ENCODE data around the gene DPP6. TPM values are rescaled to one million over a fixed set of nuclear protein-coding genes. Genes with fewer than 3 reads are reported as not detected.

Gene DPP6
- total and polyA plus RNA-seq, 2 donors (not counting 1 experiment from before 2014, with no cell fraction given), result not detected

GRCh38 chr7:154791611-154792010, 739.4 kb downstream of the DPP6 start:
- Histone ChIP-seq H3K27me3 (replicated peaks in 1 of 4; ENCODE audit: control extremely low read depth in 1 of 4, control insufficient read depth in 3 of 4, insufficient read depth in 4 of 4, low read length in 3 of 4) (no peaks in the 10 kb centered on the region), H3K27ac (ENCODE audit: low read length in 2 of 2) (no peak overlapping the region), H2AFZ (ENCODE audit: insufficient read depth, low read depth, low read length, poor library complexity, severe bottlenecking) (no peak overlapping the region), H3K36me3 (replicated peaks in 1 of 2; ENCODE audit: control extremely low read depth in 1 of 2, control insufficient read depth in 1 of 2, extremely low read depth in 1 of 2, insufficient read depth in 2 of 2, low read length in 1 of 2) (no peaks in the 10 kb centered on the region), H3K9me3 (ENCODE audit: control extremely low read depth in 1 of 3, control insufficient read depth in 2 of 3, insufficient read depth in 1 of 3, low read length in 2 of 3) (peaks cover 0 to 9% (median 0%) of the 10 kb centered on the region in 3 donors), H3K4me1 (ENCODE audit: control insufficient read depth in 2 of 2, insufficient read depth in 2 of 2, low read length in 2 of 2) (no peaks in the 10 kb centered on the region), H3K9ac (ENCODE audit: low read length) (no peak overlapping the region), H4K20me1 (ENCODE audit: control insufficient read depth, insufficient read depth, low read length, poor library complexity, severe bottlenecking) (no peaks in the 10 kb centered on the region), H3K4me3 (ENCODE audit: control extremely low read depth in 1 of 5, extremely low read depth in 1 of 5, insufficient read depth in 1 of 5, low read depth in 2 of 5, low read length in 4 of 5) (no peak overlapping the region), H3K79me2 (ENCODE audit: control insufficient read depth, insufficient read depth, low read length) (no peaks in the 10 kb centered on the region), H3K4me2 (replicated peaks; ENCODE audit: low read depth, low read length, poor library complexity, severe bottlenecking) (no peak overlapping the region)
- no peak for TF ChIP-seq EZH2 (IDR thresholded peaks at IDR 0.05; ENCODE audit: borderline replicate concordance, insufficient read depth, low read depth, low read length, poor library complexity, severe bottlenecking)
- no peak for TF ChIP-seq CTCF (IDR thresholded peaks at IDR 0.05)
- H3K9me3 Mint-ChIP-seq (ENCODE audit: insufficient read depth), result no peaks in the 10 kb centered on the region
- peaks cover 20% of the 10 kb centered on the region for H3K27me3 Mint-ChIP-seq
- 88% methylated on average over 3 of the region's 4 CpGs for WGBS (ENCODE audit: insufficient coverage)
- DNase-seq (no peak), ATAC-seq (ENCODE audit: low read depth) (no peak)
- H3K27ac Mint-ChIP-seq, result no peak overlapping the region
- CTCF ChIA-PET, result no interaction called here
- no peaks in the 10 kb centered on the region for H3K4me1 Mint-ChIP-seq
- intact Hi-C loops (cut with micrococcal nuclease), result no loop called here
- no peak overlapping the region for H3K4me3 Mint-ChIP-seq
- POLR2A ChIA-PET, result no interaction called here

- H3K9me3 Mint-ChIP-seq (ENCODE audit: insufficient read depth), result no peaks in the 10 kb centered on the region
- no peak overlapping the region for H3K27ac Mint-ChIP-seq
- no peak for DNase-seq
- ChIA-PET POLR2A (no interaction called here), CTCF (no interaction called here)
- TF ChIP-seq EZH2 (IDR thresholded peaks at IDR 0.05; ENCODE audit: borderline replicate concordance, insufficient read depth, low read depth, low read length, poor library complexity, severe bottlenecking), result no peak
- no peak for TF ChIP-seq CTCF (IDR thresholded peaks at IDR 0.05)
- Histone ChIP-seq H3K27ac (ENCODE audit: low read length in 2 of 2) (no peak overlapping the region), H2AFZ (ENCODE audit: insufficient read depth, low read depth, low read length, poor library complexity, severe bottlenecking) (no peak overlapping the region), H3K4me2 (replicated peaks; ENCODE audit: low read depth, low read length, poor library complexity, severe bottlenecking) (no peak overlapping the region), H3K79me2 (ENCODE audit: control insufficient read depth, insufficient read depth, low read length) (no peaks in the 10 kb centered on the region), H3K4me1 (ENCODE audit: control insufficient read depth in 2 of 2, insufficient read depth in 2 of 2, low read length in 2 of 2) (no peaks in the 10 kb centered on the region), H3K27me3 (replicated peaks in 1 of 4; ENCODE audit: control extremely low read depth in 1 of 4, control insufficient read depth in 3 of 4, insufficient read depth in 4 of 4, low read length in 3 of 4) (no peaks in the 10 kb centered on the region), H3K36me3 (replicated peaks in 1 of 2; ENCODE audit: control extremely low read depth in 1 of 2, control insufficient read depth in 1 of 2, extremely low read depth in 1 of 2, insufficient read depth in 2 of 2, low read length in 1 of 2) (no peaks in the 10 kb centered on the region), H3K9ac (ENCODE audit: low read length) (no peak overlapping the region), H4K20me1 (ENCODE audit: control insufficient read depth, insufficient read depth, low read length, poor library complexity, severe bottlenecking) (no peaks in the 10 kb centered on the region), H3K9me3 (ENCODE audit: control extremely low read depth in 1 of 3, control insufficient read depth in 2 of 3, insufficient read depth in 1 of 3, low read length in 2 of 3) (peaks cover 0 to 9% (median 0%) of the 10 kb centered on the region in 3 donors), H3K4me3 (ENCODE audit: control extremely low read depth in 1 of 5, extremely low read depth in 1 of 5, insufficient read depth in 1 of 5, low read depth in 2 of 5, low read length in 4 of 5) (no peak overlapping the region)
- intact Hi-C loops (cut with micrococcal nuclease), result no loop called here
- WGBS (ENCODE audit: insufficient coverage), result 86% methylated on average over 4 of the region's 7 CpGs
- peaks cover 20% of the 10 kb centered on the region for H3K27me3 Mint-ChIP-seq
- H3K4me3 Mint-ChIP-seq, result no peak overlapping the region
- no peak for ATAC-seq (ENCODE audit: low read depth)
- no peaks in the 10 kb centered on the region for H3K4me1 Mint-ChIP-seq
Observed at GRCh38 chr7:154792436-154793055, 740.3 kb downstream of the DPP6 start.

Data from B cell (primary cell).